SK-N-SH (cell line): ENCODE data around the gene CACNG4.

ENCODE experiments used
- CTCF ChIP-seq: fragments of 200-600 bp; sonication (generic); IDR thresholded peaks from 2 replicates; pipeline ENCODE4 v1.6.1; 2017; ENCODE audit warnings: antibody characterized with exemption, mild to moderate bottlenecking, moderate library complexity
- EP300 ChIP-seq, 2 experiments: IDR thresholded peaks; 2 replicates each; pipeline versions ENCODE4 v1.4.0 to v1.6.1; 2012; ENCODE audit warnings: borderline replicate concordance in 1 of 2, low read depth in 1 of 2, low read length in 1 of 2
- EZH2phosphoT487 ChIP-seq: fragments of 200-600 bp; sonication (generic); IDR thresholded peaks from 2 replicates; pipeline ENCODE4 v1.6.1; 2017; ENCODE audit warnings: low read depth, mixed run types, mild to moderate bottlenecking, antibody characterized with exemption, moderate library complexity, borderline replicate concordance
- JUND ChIP-seq: IDR thresholded peaks from 2 replicates; pipeline ENCODE4 v1.4.0; 2012
- RAD21 ChIP-seq: IDR thresholded peaks from 2 replicates; pipeline ENCODE4 v1.6.1; 2012; ENCODE audit warnings: mild to moderate bottlenecking, low read length
- RFX5 ChIP-seq: IDR thresholded peaks from 2 replicates; pipeline ENCODE4 v1.6.1; 2012; ENCODE audit warnings: mild to moderate bottlenecking, improper control_type of control experiment, low read length
- TAF1 ChIP-seq: IDR thresholded peaks from 2 replicates; pipeline ENCODE4 v1.6.1; 2012; ENCODE audit warnings: low read depth, mild to moderate bottlenecking, low read length, moderate library complexity, borderline replicate concordance
- TCF12 ChIP-seq: IDR thresholded peaks from 2 replicates; pipeline ENCODE4 v1.4.0; 2012
- YY1 ChIP-seq: IDR thresholded peaks from 2 replicates; pipeline ENCODE4 v1.4.0; 2012; ENCODE audit warnings: low read depth, mild to moderate bottlenecking

- TF ChIP-seq CTCF: no peak
- TF ChIP-seq EP300 (IDR thresholded peaks at IDR 0.05; ENCODE audit: borderline replicate concordance in 1 of 2, low read depth in 1 of 2, low read length in 1 of 2): no peak
- TF ChIP-seq TCF12: no peak
- TF ChIP-seq RFX5: no peak
- TF ChIP-seq YY1: no peak
- no peak for TF ChIP-seq EZH2phosphoT487
- peak; percentile 68 for TF ChIP-seq RAD21
- TF ChIP-seq TAF1: no peak
- TF ChIP-seq JUND: no peak
Measured at GRCh38 chr17:67082107-67082506, 117.6 kb downstream of the CACNG4 start.
